Endothelial cell of umbilical vein (primary cell): ENCODE results near the gene NIPA2.

Experiments
- CTCF ChIP-seq, 2 donors: IDR thresholded peaks; 1 replicate in 1 of 2; 2 replicates in 1 of 2; pipeline ENCODE4 v1.5.1; 2011; ENCODE audit warnings: low read length in 2 of 2, mild to moderate bottlenecking in 2 of 2, moderate library complexity in 2 of 2, control low read depth in 1 of 2, inconsistent platforms in 1 of 2, low read depth in 1 of 2; ENCODE audit not compliant: insufficient read depth in 1 of 2; ENCODE audit errors: extremely low read depth in 1 of 2
- GATA2 ChIP-seq: IDR thresholded peaks from 2 replicates; pipeline ENCODE4 v1.7.0; 2011; ENCODE audit warnings: low read depth, mild to moderate bottlenecking, moderate library complexity, mixed read lengths, low read length; ENCODE audit not compliant: insufficient read length, insufficient read depth
- MYC ChIP-seq: IDR thresholded peaks from one replicate; pipeline ENCODE4 v1.6.1; 2011; ENCODE audit warnings: mild to moderate bottlenecking, low read depth, low read length
- POLR2AphosphoS5 ChIP-seq: IDR thresholded peaks from 2 replicates; pipeline ENCODE4 v1.6.1; 2012; ENCODE audit warnings: low read depth, mild to moderate bottlenecking, control low read depth, low read length, moderate library complexity; ENCODE audit not compliant: insufficient read depth

DNA sequence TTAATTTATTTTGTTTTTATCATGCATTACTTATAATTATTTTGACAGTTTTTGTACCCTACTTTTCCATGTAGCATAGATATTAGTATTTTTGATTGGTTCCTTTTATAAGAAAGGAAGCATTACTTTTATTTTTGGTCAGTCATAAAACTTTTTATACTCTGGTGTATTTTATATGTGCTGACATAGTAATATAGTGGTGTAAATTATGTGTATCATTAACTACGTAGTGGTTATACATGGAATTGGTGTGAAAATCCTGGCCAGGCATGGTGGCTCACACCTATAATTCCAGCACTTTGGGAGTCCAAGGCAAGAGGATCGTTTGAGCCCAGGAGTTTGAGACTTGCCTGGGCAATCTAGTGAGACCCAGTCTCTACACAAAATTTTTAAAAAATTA lies 18.8 kb upstream of the NIPA2 start:
- no peak for TF ChIP-seq MYC
- no peak for TF ChIP-seq POLR2AphosphoS5
- no peak for TF ChIP-seq GATA2
- TF ChIP-seq CTCF (IDR thresholded peaks at IDR 0.05; ENCODE audit: extremely low read depth in 1 of 2, insufficient read depth in 1 of 2, low read depth in 1 of 2, low read length in 2 of 2): no peak
